ENCODE results near the gene TRMT2A. TPM values are rescaled to one million over a fixed set of nuclear protein-coding genes. Genes with fewer than 3 reads are reported as not detected.

TRMT2A gene
- total RNA-seq, 5 donors from 2014 or later (not counting 1 experiment from before 2014, with no cell fraction given) = 87.6 to 136 (median 123) TPM

DNA sequence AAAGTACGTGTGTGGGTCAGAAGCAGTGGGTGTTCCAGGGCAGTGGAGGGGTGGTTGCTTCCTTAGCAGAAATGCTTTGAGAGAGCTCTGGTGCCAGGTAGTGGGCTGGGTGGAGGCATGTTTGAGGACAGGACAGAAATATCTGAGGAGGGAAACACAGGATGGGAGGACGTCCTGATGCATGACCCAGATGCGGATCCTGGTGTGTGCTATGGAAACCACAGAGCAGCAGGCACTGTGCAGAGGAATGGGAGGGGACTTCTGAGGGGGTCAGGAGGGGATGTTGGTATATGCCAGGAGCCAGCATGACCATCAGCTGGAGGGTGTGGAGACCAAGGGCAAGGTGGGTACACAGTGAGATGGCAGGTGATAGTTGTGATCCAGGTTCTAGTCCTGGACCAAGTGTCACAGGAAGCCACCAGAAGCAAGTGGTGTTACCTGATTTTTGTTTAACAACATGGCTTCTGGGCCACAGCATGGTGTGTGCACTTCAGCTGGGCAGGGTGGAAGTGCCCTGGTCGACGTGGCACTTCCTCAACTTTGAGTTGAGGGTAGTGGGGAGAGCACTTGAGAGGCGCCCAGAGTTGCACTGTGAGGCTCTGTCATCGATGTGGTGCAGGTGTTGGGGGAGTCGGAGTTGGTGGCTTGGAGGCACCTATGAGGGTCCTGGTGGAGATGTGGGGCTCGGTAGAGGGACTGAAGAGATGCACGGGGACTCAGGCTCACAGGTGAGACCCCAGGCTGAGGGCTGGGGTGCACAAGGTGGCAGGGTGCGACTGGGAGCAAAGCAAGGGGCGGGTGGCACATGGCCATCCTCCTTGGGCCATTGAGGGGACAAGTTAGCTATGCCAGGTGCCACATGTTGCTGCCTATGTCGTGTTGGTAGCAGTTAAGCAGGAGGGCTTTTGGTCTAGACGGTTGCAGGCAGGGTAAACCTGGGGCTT lies 29.4 kb downstream of the TRMT2A start:
- Histone ChIP-seq H3K27me3 (replicated peaks in 1 of 2; ENCODE audit: control insufficient read depth in 2 of 2, extremely low read depth in 1 of 2, insufficient read depth in 2 of 2, low read length in 1 of 2) (no peaks in the 10 kb centered on the region), H3K4me3 (ENCODE audit: control insufficient read depth in 1 of 2, extremely low read depth in 1 of 2, low read length in 1 of 2) (no peak overlapping the region), H3K36me3 (ENCODE audit: control insufficient read depth in 2 of 2, extremely low read depth in 1 of 2, insufficient read depth in 1 of 2, low read length in 1 of 2) (peaks cover 34 to 66% of the 10 kb centered on the region in 2 donors), H3K4me1 (ENCODE audit: control insufficient read depth in 1 of 2, extremely low read depth in 1 of 2, insufficient read depth in 2 of 2, low read length in 2 of 2) (peaks cover 4 to 95% of the 10 kb centered on the region in 2 experiments), H3K27ac (ENCODE audit: low read length) (no peak overlapping the region), H3K9me3 (no peaks in the 10 kb centered on the region)
- ATAC-seq (replicated peaks in 1 of 4) = peak in 2 of 4 experiments; percentile 30 to 45
- CTCF ChIA-PET = no interaction called here
- peaks cover 53% of the 10 kb centered on the region for H3K36me3 Mint-ChIP-seq
- H3K27ac Mint-ChIP-seq = peak overlapping the region; percentile 8 to 33
- POLR2A ChIA-PET = interaction anchor here in 1 of 2 donors (0.6 kb wide), 1 partner anchor 759 kb away, joined by 7 read pairs; no protein-coding TSS in a partner anchor
- WGBS (ENCODE audit: insufficient coverage) = 82% methylated on average over 14 of the region's 14 CpGs
- peak in 4 of 35 experiments; percentile 3 to 41 (median 26) for DNase-seq
- peaks cover 46 to 56% (median 47%) of the 10 kb centered on the region in 3 donors for H3K4me1 Mint-ChIP-seq
- H3K4me3 Mint-ChIP-seq = peak overlapping the region in 2 of 3 donors; percentile 28 to 44
- no peaks in the 10 kb centered on the region for H3K27me3 Mint-ChIP-seq
- no peaks in the 10 kb centered on the region for H3K9me3 Mint-ChIP-seq

DNA sequence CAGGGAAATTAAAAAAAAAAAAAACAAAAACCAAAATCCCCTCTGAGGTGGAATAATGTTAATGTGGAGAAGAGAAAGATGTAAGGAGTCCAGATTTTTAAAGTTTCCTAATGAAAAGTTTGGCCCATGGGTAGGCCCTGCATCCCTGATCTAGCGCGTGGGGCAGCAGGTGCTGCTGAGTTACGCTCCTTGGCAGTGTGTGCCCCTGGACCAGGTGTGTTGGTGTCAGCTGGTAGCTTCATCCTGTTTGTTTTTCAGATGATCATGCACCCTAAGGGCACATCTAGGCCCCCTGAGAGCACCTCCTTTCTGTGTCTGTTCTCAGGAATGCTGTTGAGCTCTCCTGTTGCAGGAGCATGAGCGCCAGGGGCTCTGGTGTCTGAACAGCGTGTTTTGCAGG lies 30.3 kb downstream of the TRMT2A start:
- Histone ChIP-seq H3K36me3 (ENCODE audit: control insufficient read depth in 2 of 2, extremely low read depth in 1 of 2, insufficient read depth in 1 of 2, low read length in 1 of 2) (peaks cover 26 to 61% of the 10 kb centered on the region in 2 donors), H3K27me3 (replicated peaks in 1 of 2; ENCODE audit: control insufficient read depth in 2 of 2, extremely low read depth in 1 of 2, insufficient read depth in 2 of 2, low read length in 1 of 2) (no peaks in the 10 kb centered on the region), H3K27ac (ENCODE audit: low read length) (no peak overlapping the region), H3K4me3 (ENCODE audit: control insufficient read depth in 1 of 2, extremely low read depth in 1 of 2, low read length in 1 of 2) (no peak overlapping the region), H3K9me3 (no peaks in the 10 kb centered on the region), H3K4me1 (ENCODE audit: control insufficient read depth in 1 of 2, extremely low read depth in 1 of 2, insufficient read depth in 2 of 2, low read length in 2 of 2) (peaks cover 6 to 94% of the 10 kb centered on the region in 2 experiments)
- Mint-ChIP-seq H3K27ac (peak overlapping the region in 1 of 2 donors; percentile 44), H3K4me3 (no peak overlapping the region), H3K9me3 (no peaks in the 10 kb centered on the region), H3K27me3 (no peaks in the 10 kb centered on the region), H3K4me1 (peaks cover 50 to 59% (median 54%) of the 10 kb centered on the region in 3 donors), H3K36me3 (peaks cover 45% of the 10 kb centered on the region)
- POLR2A ChIA-PET = no interaction called here
- CTCF ChIA-PET = no interaction called here
- 100% methylated on average over 5 of the region's 5 CpGs for WGBS (ENCODE audit: insufficient coverage)
- ATAC-seq (replicated peaks in 1 of 4) (no peak), DNase-seq (no peak)

DNA sequence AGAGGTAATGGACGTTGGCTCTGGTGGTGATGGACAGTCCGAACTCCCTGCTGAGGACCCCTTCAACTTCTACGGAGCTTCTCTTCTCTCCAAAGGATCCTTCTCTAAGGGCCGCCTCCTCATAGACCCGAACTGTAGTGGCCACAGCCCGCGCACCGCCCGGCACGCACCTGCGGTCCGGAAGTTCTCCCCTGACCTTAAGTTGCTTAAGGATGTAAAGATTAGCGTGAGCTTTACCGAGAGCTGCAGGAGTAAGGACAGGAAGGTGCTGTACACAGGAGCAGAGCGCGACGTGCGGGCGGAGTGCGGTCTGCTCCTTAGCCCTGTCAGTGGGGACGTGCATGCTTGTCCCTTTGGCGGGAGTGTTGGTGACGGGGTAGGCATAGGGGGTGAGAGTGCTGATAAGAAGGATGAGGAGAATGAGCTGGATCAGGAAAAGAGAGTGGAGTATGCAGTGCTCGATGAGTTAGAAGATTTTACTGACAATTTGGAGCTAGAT lies 30.9 kb downstream of the TRMT2A start:
- no peaks in the 10 kb centered on the region for H3K27me3 Mint-ChIP-seq
- no peaks in the 10 kb centered on the region for H3K9me3 ChIP-seq
- peaks cover 12 to 95% of the 10 kb centered on the region in 2 experiments for H3K4me1 ChIP-seq (ENCODE audit: control insufficient read depth in 1 of 2, extremely low read depth in 1 of 2, insufficient read depth in 2 of 2, low read length in 2 of 2)
- peaks cover 39% of the 10 kb centered on the region for H3K36me3 Mint-ChIP-seq
- no peak overlapping the region for H3K27ac ChIP-seq (ENCODE audit: low read length)
- ATAC-seq (replicated peaks in 1 of 4) (no peak), DNase-seq (no peak)
- peaks cover 51 to 60% (median 60%) of the 10 kb centered on the region in 3 donors for H3K4me1 Mint-ChIP-seq
- WGBS (ENCODE audit: insufficient coverage) = 96% methylated on average over 19 of the region's 24 CpGs
- no peaks in the 10 kb centered on the region for H3K9me3 Mint-ChIP-seq
- H3K4me3 Mint-ChIP-seq = no peak overlapping the region
- peaks cover 26 to 55% of the 10 kb centered on the region in 2 donors for H3K36me3 ChIP-seq (ENCODE audit: control insufficient read depth in 2 of 2, extremely low read depth in 1 of 2, insufficient read depth in 1 of 2, low read length in 1 of 2)
- no peak overlapping the region for H3K4me3 ChIP-seq (ENCODE audit: control insufficient read depth in 1 of 2, extremely low read depth in 1 of 2, low read length in 1 of 2)
- POLR2A ChIA-PET = no interaction called here
- no peaks in the 10 kb centered on the region for H3K27me3 ChIP-seq (replicated peaks in 1 of 2; ENCODE audit: control insufficient read depth in 2 of 2, extremely low read depth in 1 of 2, insufficient read depth in 2 of 2, low read length in 1 of 2)
- peak overlapping the region in 1 of 2 donors; percentile 44 for H3K27ac Mint-ChIP-seq
- CTCF ChIA-PET = no interaction called here

GRCh38 chr22:20085651-20086050 lies 31.4 kb downstream of the TRMT2A start:
- peaks cover 36% of the 10 kb centered on the region for H3K36me3 Mint-ChIP-seq
- no peak overlapping the region for H3K27ac ChIP-seq (ENCODE audit: low read length)
- H3K36me3 ChIP-seq (ENCODE audit: control insufficient read depth in 2 of 2, extremely low read depth in 1 of 2, insufficient read depth in 1 of 2, low read length in 1 of 2) = peaks cover 23 to 50% of the 10 kb centered on the region in 2 donors

DNA sequence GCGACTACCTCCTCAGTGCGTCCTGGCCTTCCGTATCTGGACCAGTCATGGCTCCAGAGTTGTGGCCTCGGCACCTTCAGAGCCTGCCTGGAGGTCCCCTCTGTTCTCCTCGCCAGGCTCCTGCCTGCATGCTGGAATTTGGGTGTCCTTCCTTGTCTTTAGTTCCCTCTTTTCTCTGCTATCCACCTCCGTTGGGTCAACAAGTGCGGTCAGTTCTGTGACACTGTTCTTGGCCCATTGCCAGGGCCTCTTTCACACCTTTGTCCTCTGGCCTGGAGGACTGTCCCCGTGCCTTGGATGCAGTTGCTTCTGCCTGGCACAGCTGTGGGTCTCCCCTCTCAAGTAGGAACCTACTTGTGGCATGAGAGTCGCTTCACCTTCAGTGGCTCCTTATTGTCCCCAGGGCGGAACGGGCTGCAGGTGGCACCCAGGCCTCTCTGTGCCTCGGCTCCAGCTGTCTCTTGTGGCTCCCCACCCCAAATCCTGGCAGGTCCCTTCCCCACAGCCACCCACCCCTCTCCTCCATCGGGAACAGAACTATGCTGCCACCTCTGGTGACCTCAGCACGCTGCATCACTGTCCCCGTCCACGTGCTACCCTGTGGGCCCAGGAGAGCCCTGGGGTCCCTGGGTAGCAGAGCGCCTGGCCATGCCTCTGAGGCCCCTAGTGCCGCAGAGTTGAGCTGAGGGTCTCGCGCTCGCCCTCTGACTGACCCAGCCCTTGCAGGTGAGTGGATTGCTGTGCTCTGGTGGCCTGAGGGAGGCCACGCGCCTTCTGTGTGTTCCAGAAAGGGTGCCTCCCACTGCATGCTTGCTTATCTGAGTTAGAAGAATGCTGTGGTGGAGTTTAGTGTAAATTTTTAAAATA lies 32.2 kb downstream of the TRMT2A start:
- Histone ChIP-seq H3K4me3 (ENCODE audit: control insufficient read depth in 1 of 2, extremely low read depth in 1 of 2, low read length in 1 of 2) (no peak overlapping the region), H3K36me3 (ENCODE audit: control insufficient read depth in 2 of 2, extremely low read depth in 1 of 2, insufficient read depth in 1 of 2, low read length in 1 of 2) (peaks cover 20 to 41% of the 10 kb centered on the region in 2 donors), H3K27me3 (replicated peaks in 1 of 2; ENCODE audit: control insufficient read depth in 2 of 2, extremely low read depth in 1 of 2, insufficient read depth in 2 of 2, low read length in 1 of 2) (no peaks in the 10 kb centered on the region), H3K9me3 (no peaks in the 10 kb centered on the region), H3K27ac (ENCODE audit: low read length) (no peak overlapping the region), H3K4me1 (ENCODE audit: control insufficient read depth in 1 of 2, extremely low read depth in 1 of 2, insufficient read depth in 2 of 2, low read length in 2 of 2) (peaks cover 17 to 88% of the 10 kb centered on the region in 2 experiments)
- ATAC-seq (replicated peaks in 1 of 4) (no peak), DNase-seq (peak in 1 of 35 experiments; percentile 27)
- ChIA-PET POLR2A (no interaction called here), CTCF (interaction anchor here in 1 of 2 donors (0.5 to 0.7 kb wide), 2 partner anchors 138 to 385 kb away, joined by 4 read pairs; no protein-coding TSS in a partner anchor)
- Mint-ChIP-seq H3K27me3 (no peaks in the 10 kb centered on the region), H3K36me3 (peaks cover 29% of the 10 kb centered on the region), H3K27ac (peak overlapping the region in 1 of 2 donors; percentile 79), H3K9me3 (no peaks in the 10 kb centered on the region), H3K4me3 (peak overlapping the region in 1 of 3 donors; percentile 43), H3K4me1 (peaks cover 53 to 62% (median 59%) of the 10 kb centered on the region in 3 donors)
- 92% methylated on average over 21 of the region's 23 CpGs for WGBS (ENCODE audit: insufficient coverage)

More at GRCh38 chr22:20085651-20086050, 31.4 kb downstream of the TRMT2A start:
- peaks cover 16 to 95% of the 10 kb centered on the region in 2 experiments for H3K4me1 ChIP-seq (ENCODE audit: control insufficient read depth in 1 of 2, extremely low read depth in 1 of 2, insufficient read depth in 2 of 2, low read length in 2 of 2)
- DNase-seq = no peak
- ChIA-PET POLR2A (no interaction called here), CTCF (interaction anchor here in 1 of 2 donors (0.5 kb wide), 1 partner anchor 139 kb away, joined by 4 read pairs; no protein-coding TSS in a partner anchor)
- 99% methylated on average over 12 of the region's 20 CpGs for WGBS (ENCODE audit: insufficient coverage)
- Mint-ChIP-seq H3K27me3 (no peaks in the 10 kb centered on the region), H3K4me3 (no peak overlapping the region), H3K27ac (no peak overlapping the region), H3K4me1 (peaks cover 53 to 62% (median 61%) of the 10 kb centered on the region in 3 donors), H3K9me3 (no peaks in the 10 kb centered on the region)
- no peak for ATAC-seq (replicated peaks in 1 of 4)
- H3K27me3 ChIP-seq (replicated peaks in 1 of 2; ENCODE audit: control insufficient read depth in 2 of 2, extremely low read depth in 1 of 2, insufficient read depth in 2 of 2, low read length in 1 of 2) = no peaks in the 10 kb centered on the region
- H3K9me3 ChIP-seq = no peaks in the 10 kb centered on the region
- no peak overlapping the region for H3K4me3 ChIP-seq (ENCODE audit: control insufficient read depth in 1 of 2, extremely low read depth in 1 of 2, low read length in 1 of 2)
